GM23248 (cell line): ENCODE data around the gene ACVR2B. TPM values are rescaled to one million over a fixed set of nuclear protein-coding genes. Genes with fewer than 3 reads are reported as not detected.

Experiments
- DNase-seq: peaks from one replicate; pipeline ENCODE4 v3.0.0-alpha.2; 2015
- H2AFZ ChIP-seq: fragments of 200-600 bp; sonication (generic); 2 replicates; pipeline ENCODE4 v1.6.1; 2016; ENCODE audit warnings: antibody characterized with exemption
- H3F3A ChIP-seq: fragments of 200-600 bp; sonication (generic); 2 replicates; pipeline ENCODE4 v1.6.1; 2016; ENCODE audit warnings: mild to moderate bottlenecking, antibody characterized with exemption, mixed run types; ENCODE audit not compliant: insufficient read depth
- H3K27ac ChIP-seq: fragments of 200-600 bp; sonication (generic); 2 replicates; pipeline ENCODE4 v1.5.1; 2016; ENCODE audit warnings: mild to moderate bottlenecking
- H3K27me3 ChIP-seq: fragments of 200-600 bp; sonication (generic); replicated peaks from 2 replicates; pipeline ENCODE4 v1.6.1; 2016; ENCODE audit warnings: mild to moderate bottlenecking; ENCODE audit not compliant: insufficient read depth
- H3K36me3 ChIP-seq: fragments of 200-600 bp; sonication (generic); 2 replicates; pipeline ENCODE4 v1.6.1; 2016; ENCODE audit warnings: low read depth, mild to moderate bottlenecking
- H3K4me1 ChIP-seq: fragments of 200-600 bp; sonication (generic); 2 replicates; pipeline ENCODE4 v1.6.1; 2016; ENCODE audit warnings: mild to moderate bottlenecking; ENCODE audit not compliant: insufficient read depth
- H3K4me2 ChIP-seq: fragments of 200-600 bp; sonication (generic); one replicate; pipeline ENCODE4 v1.6.1; 2016; ENCODE audit warnings: mild to moderate bottlenecking; ENCODE audit not compliant: unreplicated experiment
- H3K4me3 ChIP-seq: fragments of 200-600 bp; sonication (generic); 2 replicates; pipeline ENCODE4 v1.5.1; 2016; ENCODE audit warnings: mild to moderate bottlenecking
- H3K79me2 ChIP-seq: fragments of 200-600 bp; sonication (generic); 2 replicates; pipeline ENCODE4 v1.6.1; 2016; ENCODE audit warnings: mild to moderate bottlenecking; ENCODE audit not compliant: insufficient read depth
- H3K9ac ChIP-seq: fragments of 200-600 bp; sonication (generic); 2 replicates; pipeline ENCODE4 v1.6.1; 2016; ENCODE audit warnings: mild to moderate bottlenecking
- H3K9me2 ChIP-seq: fragments of 200-600 bp; sonication (generic); 2 replicates; pipeline ENCODE4 v1.6.1; 2016; ENCODE audit warnings: mixed run types, mild to moderate bottlenecking, moderate library complexity; ENCODE audit not compliant: insufficient read depth
- H3K9me3 ChIP-seq: fragments of 200-600 bp; sonication (generic); one replicate; pipeline ENCODE4 v1.6.1; 2017; ENCODE audit warnings: low read depth
- H4K20me1 ChIP-seq: fragments of 200-600 bp; sonication (generic); 2 replicates; pipeline ENCODE4 v1.6.0; 2016; ENCODE audit not compliant: insufficient read depth
- EZH2 ChIP-seq: fragments of 200-600 bp; sonication (generic); IDR thresholded peaks from 2 replicates; pipeline ENCODE4 v1.6.1; 2018; ENCODE audit warnings: antibody characterized with exemption, mild to moderate bottlenecking; ENCODE audit not compliant: insufficient read depth, poor library complexity, severe bottlenecking
- EZH2phosphoT487 ChIP-seq: fragments of 200-600 bp; sonication (generic); IDR thresholded peaks from 2 replicates; pipeline ENCODE4 v1.6.1; 2018; ENCODE audit warnings: antibody characterized with exemption, moderate library complexity, mild to moderate bottlenecking, low read depth; ENCODE audit not compliant: insufficient read depth
- WGBS, 2 experiments: methylation state at CpG; one replicate each; pipeline ENCODE4 v1.1.6; 2015 to 2017; ENCODE audit warnings: low lambda C conversion rate in 2 of 2, low coverage in 1 of 2; ENCODE audit errors: missing lambda C conversion rate in 2 of 2; 5-methylcytosine and 5-hydroxymethylcytosine counted together
- in situ Hi-C: fragments of 300-500 bp; cut with MboI; formaldehyde crosslinking; loops from 2 replicates; pipeline ENCODE4 v1.15.0; 2020
- polyA plus RNA-seq: library from polyadenylated mRNA; unstranded; fragments of >200 nt; fragmentation: Nextera tagmentation; extraction: Ambion mirVana; gene quantifications from 2 replicates; pipeline ENCODE4 v1.2.1, GENCODE V29; 2016
- small RNA-seq: library from RNA; depleted of rRNA; stranded (forward); fragments of <200 nt; gene quantifications from one replicate; pipeline ENCODE3, GENCODE V24; 2014; ENCODE audit warnings: low read depth, low replicate concordance
- total RNA-seq: library from RNA; depleted of rRNA; stranded (reverse); fragments of >200 nt; shearing (Covaris generic); gene quantifications from 2 replicates; pipeline ENCODE4 v1.2.3, GENCODE V29; 2014; rRNA removed

Gene ACVR2B
- total and polyA plus RNA-seq, 2 experiments from 2014 or later, result 0.16 to 0.76 TPM

DNA sequence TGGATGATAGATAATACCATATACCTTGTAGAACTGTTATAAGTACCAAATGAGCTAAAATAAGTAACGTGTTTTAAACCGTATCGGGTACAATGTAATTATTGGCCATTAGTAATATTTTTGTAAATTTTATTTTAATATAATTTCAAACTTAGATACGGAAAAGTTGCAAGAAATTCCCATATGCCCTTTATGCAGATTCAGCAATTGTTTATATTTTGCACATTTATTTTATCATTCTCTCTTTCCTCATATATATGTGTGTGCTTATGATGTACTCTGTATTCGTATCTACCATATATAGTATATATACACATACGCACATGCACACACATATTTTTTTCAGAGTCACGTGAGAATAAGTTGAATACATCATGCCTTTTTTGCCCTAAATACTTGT is 80.9 kb downstream of the ACVR2B start:
- H4K20me1 ChIP-seq, result no peaks in the 10 kb centered on the region
- no peak overlapping the region for H3K9ac ChIP-seq
- H2AFZ ChIP-seq, result no peak overlapping the region
- no peaks in the 10 kb centered on the region for H3K9me2 ChIP-seq
- no peaks in the 10 kb centered on the region; the same call in 1 of the 2 replicates for H3K36me3 ChIP-seq
- WGBS, 2 experiments, result 98 to 99% methylated on average over 7 of the region's 7 CpGs
- H3K27ac ChIP-seq, result no peak overlapping the region
- H3K27me3 ChIP-seq, result no peaks in the 10 kb centered on the region
- in situ Hi-C loops, result no loop called here
- no peaks in the 10 kb centered on the region for H3K4me1 ChIP-seq
- DNase-seq, result no peak
- no peak overlapping the region for H3K4me3 ChIP-seq
- no peaks in the 10 kb centered on the region for H3K79me2 ChIP-seq
- H3K4me2 ChIP-seq, result no peak overlapping the region
- no peaks in the 10 kb centered on the region for H3F3A ChIP-seq
- H3K9me3 ChIP-seq, result no peaks in the 10 kb centered on the region
- TF ChIP-seq EZH2phosphoT487 (no peak), EZH2 (no peak)

GRCh38 chr3:38536671-38537070 is 83.0 kb downstream of the ACVR2B start:
- Histone ChIP-seq H3K79me2 (no peaks in the 10 kb centered on the region), H3K4me1 (no peaks in the 10 kb centered on the region), H3K27ac (no peak overlapping the region), H3K4me3 (no peak overlapping the region), H3K9me3 (no peaks in the 10 kb centered on the region), H3K9me2 (no peaks in the 10 kb centered on the region), H3K27me3 (no peaks in the 10 kb centered on the region), H4K20me1 (no peaks in the 10 kb centered on the region), H3K4me2 (no peak overlapping the region), H3K36me3 (no peaks in the 10 kb centered on the region; the same call in 1 of the 2 replicates), H3K9ac (no peak overlapping the region), H2AFZ (no peak overlapping the region), H3F3A (no peaks in the 10 kb centered on the region)
- TF ChIP-seq EZH2, result no peak
- no peak for TF ChIP-seq EZH2phosphoT487
- 73 to 81% methylated on average over 3 of the region's 3 CpGs for WGBS, 2 experiments
- no peak for DNase-seq
- in situ Hi-C loops, result no loop called here

DNA sequence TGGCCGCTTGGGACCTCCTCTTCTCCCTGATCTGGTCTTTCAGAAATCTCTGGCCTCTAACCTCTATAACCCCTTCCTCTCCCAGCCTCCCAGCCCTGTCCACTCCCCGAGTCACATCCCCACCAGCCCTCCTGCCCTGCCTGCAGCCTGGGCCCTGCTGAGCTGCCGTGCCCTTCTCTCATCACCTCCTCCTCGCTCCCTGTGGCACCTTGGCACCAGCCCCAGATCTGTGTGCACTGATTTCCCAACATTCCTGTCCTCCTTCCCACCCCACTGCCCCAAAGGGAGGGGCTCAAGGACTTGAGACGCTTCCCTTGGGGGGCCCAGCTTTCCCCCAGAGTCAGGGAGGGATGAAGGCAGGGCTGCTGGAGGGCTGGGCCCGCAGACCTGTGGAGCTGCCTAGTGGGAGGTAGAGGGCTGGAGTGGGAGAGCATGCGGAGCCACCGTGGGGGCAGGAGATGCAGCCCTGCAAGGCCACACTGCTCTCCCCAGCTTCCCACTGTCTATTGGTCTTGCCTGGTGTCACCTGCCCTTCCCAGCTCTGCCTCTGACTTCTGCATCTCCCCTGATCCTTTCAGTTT is 85.2 kb downstream of the ACVR2B start:
- in situ Hi-C loops, result no loop called here
- Histone ChIP-seq H2AFZ (no peak overlapping the region), H3K4me1 (no peaks in the 10 kb centered on the region), H3F3A (no peaks in the 10 kb centered on the region), H3K36me3 (no peaks in the 10 kb centered on the region; the same call in 1 of the 2 replicates), H3K4me3 (no peak overlapping the region), H3K27ac (no peak overlapping the region), H3K9ac (no peak overlapping the region), H3K27me3 (no peaks in the 10 kb centered on the region), H3K79me2 (no peaks in the 10 kb centered on the region), H3K9me3 (no peaks in the 10 kb centered on the region), H4K20me1 (no peaks in the 10 kb centered on the region), H3K4me2 (no peak overlapping the region), H3K9me2 (no peaks in the 10 kb centered on the region)
- TF ChIP-seq EZH2phosphoT487 (no peak), EZH2 (no peak)
- WGBS, 2 experiments, result 90 to 93% methylated on average over 8 of the region's 8 CpGs
- no peak for DNase-seq

- Histone ChIP-seq H3K9ac (no peak overlapping the region), H3K4me2 (no peak overlapping the region), H3K9me3 (no peaks in the 10 kb centered on the region), H3K27me3 (no peaks in the 10 kb centered on the region), H3F3A (no peaks in the 10 kb centered on the region), H2AFZ (no peak overlapping the region), H4K20me1 (no peaks in the 10 kb centered on the region), H3K36me3 (no peaks in the 10 kb centered on the region), H3K9me2 (no peaks in the 10 kb centered on the region), H3K4me1 (no peaks in the 10 kb centered on the region), H3K27ac (no peak overlapping the region), H3K4me3 (no peak overlapping the region), H3K79me2 (no peaks in the 10 kb centered on the region)
- 83 to 86% methylated on average over 9 of the region's 9 CpGs for WGBS, 2 experiments
- TF ChIP-seq EZH2 (no peak), EZH2phosphoT487 (no peak)
- no peak for DNase-seq
- in situ Hi-C loops, result no loop called here
Observed at GRCh38 chr3:38541806-38542205, 88.1 kb downstream of the ACVR2B start.

Small RNA genes lying within 50 kb of the gene (small RNA-seq; reads per million reads assigned to genes)
- not detected for gene RF00019

Other genes starting within 250 kb of the ACVR2B start
- 0.38 and 0.86 TPM in 2 replicates for gene SLC22A13, start 188.1 kb upstream of the ACVR2B start, total RNA-seq
- not detected in 2 replicates for gene SLC22A13, start 188.1 kb upstream of the ACVR2B start, polyA plus RNA-seq
- not detected in 2 replicates for gene SLC22A14, start 171.6 kb upstream of the ACVR2B start, total RNA-seq
- 0.08 TPM in 1 of 2 replicates, not detected in the other for gene SLC22A14, start 171.6 kb upstream of the ACVR2B start, polyA plus RNA-seq
- 4.1 and 4.8 TPM in 2 replicates for gene XYLB, start 107.1 kb upstream of the ACVR2B start, total RNA-seq
- gene XYLB, start 107.1 kb upstream of the ACVR2B start, polyA plus RNA-seq, result 5.2 and 5.4 TPM in 2 replicates
- gene EXOG, start 42.5 kb downstream of the ACVR2B start, total RNA-seq, result 6.4 and 8.6 TPM in 2 replicates
- 8.2 and 9.0 TPM in 2 replicates for gene EXOG, start 42.5 kb downstream of the ACVR2B start, polyA plus RNA-seq
- gene SCN5A, start 195.8 kb downstream of the ACVR2B start, total RNA-seq, result 0.13 TPM in 1 of 2 replicates, not detected in the other
- gene SCN5A, start 195.8 kb downstream of the ACVR2B start, polyA plus RNA-seq, result not detected in 2 replicates